Kidney tubule cell (primary cell): ENCODE results near the gene ZBTB48.
"Not testable (repeated sequence)": the region's sequence is repeated elsewhere in the genome, so short reads cannot be mapped to it uniquely, and the experiment has no call there.

Source experiments
- DNase-seq: peaks from one replicate; pipeline ENCODE4 v3.0.0-alpha.2; 2018; ENCODE audit warnings: low spot score

Gene ZBTB48

GRCh38 chr1:6579374-6580118 is at the start of gene ZBTB48:
TSS of gene ZBTB48 (plus strand) at chr1:6579994. CDS start at chr1:6580610, 616 bp downstream.
- peak; percentile 98 for DNase-seq

- no peak for DNase-seq
These were observed 49.2 kb upstream of the ZBTB48 start for GRCh38 chr1:6530504-6531160.

GRCh38 chr1:6531996-6532395 is 47.8 kb upstream of the ZBTB48 start:
- no peak for DNase-seq

GRCh38 chr1:6534248-6534822 is 45.5 kb upstream of the ZBTB48 start:
- no peak for DNase-seq

- no peak for DNase-seq
These were observed 44.6 kb upstream of the ZBTB48 start for GRCh38 chr1:6535214-6535613.

- no peak for DNase-seq
These were observed 43.5 kb upstream of the ZBTB48 start for GRCh38 chr1:6536291-6536690.

GRCh38 chr1:6538956-6539355 is 40.8 kb upstream of the ZBTB48 start:
- no peak for DNase-seq

- DNase-seq, result peak; percentile 63
These were observed 35.0 kb upstream of the ZBTB48 start for GRCh38 chr1:6544831-6545230.

GRCh38 chr1:6545276-6546112 is 34.3 kb upstream of the ZBTB48 start:
- DNase-seq, result peak; percentile 37

GRCh38 chr1:6546326-6546725 is 33.5 kb upstream of the ZBTB48 start:
- DNase-seq, result no peak

- peak; percentile 35 for DNase-seq
These were observed 32.5 kb upstream of the ZBTB48 start for GRCh38 chr1:6547301-6547700.

- peak; percentile 89 for DNase-seq
These were observed 25.5 kb upstream of the ZBTB48 start, which contains the start of gene NOL9 for GRCh38 chr1:6554031-6554906. TSS of gene NOL9 (minus strand) at chr1:6554513. CDS start at chr1:6554502, 11 bp downstream.

- DNase-seq, result no peak
These were observed 24.7 kb upstream of the ZBTB48 start, which contains the start of gene TAS1R1 for GRCh38 chr1:6554907-6555778. TSS of gene TAS1R1 (plus strand) at chr1:6555307. CDS start at chr1:6555374, 67 bp downstream.

- DNase-seq, result no peak
These were observed 22.2 kb upstream of the ZBTB48 start for GRCh38 chr1:6557597-6557996.

GRCh38 chr1:6559161-6559560 is 20.6 kb upstream of the ZBTB48 start:
- not testable (repeated sequence) for DNase-seq

- no peak for DNase-seq
These were observed 19.5 kb upstream of the ZBTB48 start for GRCh38 chr1:6560267-6560666.

- DNase-seq, result no peak
These were observed 10.8 kb upstream of the ZBTB48 start for GRCh38 chr1:6569033-6569432.

GRCh38 chr1:6570100-6570499 is 9.7 kb upstream of the ZBTB48 start:
- DNase-seq, result no peak

- no peak for DNase-seq
These were observed 8.8 kb upstream of the ZBTB48 start for GRCh38 chr1:6570987-6571386.
